GM11168 (cell line): Measurements from ENCODE around the gene PDLIM1.
"Not testable (repeated sequence)": the region's sequence is repeated elsewhere in the genome, so short reads cannot be mapped to it uniquely, and the experiment has no call there.

Source experiments
- in situ Hi-C: fragments of 300-500 bp; cut with MboI; formaldehyde crosslinking; loops from one replicate; pipeline ENCODE4 v1.12.0; 2022; ENCODE audit warnings: low sequenced_read_pairs; ENCODE audit not compliant: unreplicated experiment

The PDLIM1 gene

DNA sequence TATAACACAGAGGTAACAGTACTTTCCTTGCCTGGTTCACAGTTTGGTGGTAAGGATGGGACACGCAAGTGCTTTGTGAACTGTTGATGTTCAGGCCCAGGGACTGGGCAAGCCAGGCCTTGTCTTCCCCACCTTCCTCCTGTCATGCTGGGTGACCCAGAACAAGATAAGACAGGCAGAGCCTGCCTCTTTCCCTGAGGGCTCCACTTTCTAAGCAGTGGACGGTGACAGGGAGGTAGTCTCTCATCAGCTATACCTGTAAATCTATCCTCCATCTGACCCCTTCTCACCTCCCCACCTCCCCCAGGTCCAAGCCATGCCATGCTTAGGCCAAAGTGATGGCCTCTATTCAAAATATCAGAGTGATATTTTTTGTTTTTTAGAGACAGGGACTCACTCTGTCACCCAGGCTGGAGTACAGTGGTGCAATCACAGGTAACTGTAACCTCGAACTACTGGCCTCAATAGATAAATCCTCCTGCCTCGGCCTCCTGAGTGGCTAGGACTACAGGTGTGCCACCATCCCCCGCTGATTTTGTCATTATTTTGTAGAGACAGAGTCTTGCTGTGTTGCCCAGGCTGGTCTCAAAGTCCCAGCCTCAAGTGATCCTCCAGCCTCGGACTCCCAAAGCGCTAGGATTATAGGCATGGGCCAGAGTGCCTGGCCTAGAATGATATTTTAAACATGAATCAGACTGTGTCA lies 42.8 kb downstream of the PDLIM1 start:
- in situ Hi-C loops: no loop called here

DNA sequence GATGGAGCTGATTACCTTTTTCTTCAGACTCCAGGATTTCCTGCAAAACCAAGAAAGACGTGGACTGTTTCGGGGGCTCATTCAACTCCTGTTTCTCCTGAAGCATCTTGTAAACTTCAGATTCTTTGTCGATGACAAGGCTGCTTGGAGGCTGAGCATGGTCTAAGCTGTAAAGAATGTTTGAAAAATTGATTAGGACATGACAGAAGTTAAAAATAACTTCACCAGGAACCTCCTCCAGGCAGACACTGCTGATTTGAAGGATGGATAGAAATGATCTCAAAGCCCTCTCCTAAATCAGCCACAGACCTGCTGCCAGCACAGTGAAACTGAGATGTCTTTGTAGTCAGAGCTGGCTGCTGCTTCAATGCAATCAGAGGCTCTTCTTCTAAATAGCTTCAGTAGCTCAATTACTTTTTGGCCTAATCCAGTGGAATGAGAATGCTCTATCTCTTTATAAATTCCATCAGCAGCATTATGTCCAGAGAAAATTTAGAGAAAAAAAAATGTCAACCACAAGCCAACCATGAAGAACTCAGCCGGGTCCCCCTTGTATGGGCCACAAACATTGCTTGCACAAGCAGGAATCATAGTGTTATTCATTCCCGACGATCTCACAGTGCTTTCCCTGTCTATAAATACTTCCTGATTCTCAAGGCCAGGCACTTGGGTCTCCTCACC lies 43.5 kb downstream of the PDLIM1 start:
- in situ Hi-C loops: no loop called here

DNA sequence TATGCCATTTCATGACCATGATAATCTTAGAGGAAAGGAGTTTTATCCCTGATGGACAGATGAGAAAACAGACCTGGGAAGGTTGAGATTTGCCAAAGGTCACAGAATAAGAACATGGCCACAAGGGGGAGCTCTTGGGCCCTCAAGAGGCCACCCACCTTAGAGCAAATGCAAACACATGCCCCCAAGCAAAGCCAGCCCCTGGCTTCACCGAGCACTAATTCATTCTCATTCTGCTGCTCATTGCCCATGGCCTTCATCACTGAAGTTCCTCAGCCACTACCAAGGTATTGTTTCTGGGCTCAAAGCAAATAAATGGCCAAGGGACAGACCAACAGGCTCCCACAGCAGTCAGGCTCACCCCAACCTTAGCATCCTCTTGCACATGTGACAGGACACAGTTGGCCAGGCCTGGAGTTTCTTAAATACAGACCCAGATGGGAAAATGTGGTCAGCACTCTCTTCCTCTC lies 44.2 kb downstream of the PDLIM1 start:
- in situ Hi-C loops: no loop called here

DNA sequence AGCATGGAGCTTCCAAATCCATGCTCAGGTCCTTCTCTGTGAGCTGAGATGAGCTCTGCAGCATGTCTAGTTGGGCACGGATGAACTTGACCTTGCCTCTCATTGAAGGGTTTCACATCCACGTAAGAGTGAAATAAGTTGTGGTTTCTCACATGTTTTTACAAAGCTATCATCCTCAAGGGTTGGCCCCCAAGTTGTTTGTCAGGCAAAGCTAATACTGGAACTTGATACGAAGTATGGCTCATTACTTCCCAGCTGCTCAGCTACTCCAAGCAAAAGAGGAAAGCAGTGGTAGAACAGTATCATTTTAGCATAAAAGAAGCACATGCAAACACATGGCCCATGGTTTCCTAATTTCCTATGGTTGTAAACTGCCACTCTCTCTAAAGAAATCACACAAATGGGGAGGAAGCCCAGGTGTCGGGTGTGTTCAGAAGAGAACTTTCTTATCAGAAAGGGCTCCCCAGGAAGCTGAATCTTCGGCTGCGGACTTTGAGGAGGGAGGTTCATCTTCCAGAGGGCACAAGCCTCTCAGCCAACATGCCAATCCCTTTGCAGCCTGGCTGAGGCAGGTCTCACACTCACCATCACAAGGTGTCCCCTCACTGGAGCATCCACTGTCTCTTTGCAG lies 45.3 kb downstream of the PDLIM1 start:
- in situ Hi-C loops: no loop called here

DNA sequence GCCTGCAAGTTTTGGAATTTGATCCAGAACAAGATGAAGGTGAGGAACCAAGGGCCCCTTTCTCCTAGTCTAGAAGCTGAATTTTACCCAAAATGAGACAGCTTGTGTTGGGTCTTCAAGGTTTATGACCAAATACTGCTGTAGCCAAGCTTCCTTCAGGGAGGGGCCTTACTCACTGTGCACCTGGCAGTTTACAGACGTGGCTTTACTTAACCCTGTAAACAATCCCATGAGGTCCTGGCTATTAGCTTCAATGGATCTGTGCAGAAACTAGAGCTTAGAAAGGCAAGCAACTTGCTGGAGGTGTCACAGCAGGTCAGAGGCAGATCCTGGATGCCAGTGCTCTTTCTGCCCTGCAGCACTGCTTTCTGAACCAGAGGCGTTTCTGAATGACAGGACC lies 46.7 kb downstream of the PDLIM1 start:
- in situ Hi-C loops: loop anchor here (5.0 kb wide), 1 partner anchor 62 kb away; no protein-coding TSS in a partner anchor

DNA sequence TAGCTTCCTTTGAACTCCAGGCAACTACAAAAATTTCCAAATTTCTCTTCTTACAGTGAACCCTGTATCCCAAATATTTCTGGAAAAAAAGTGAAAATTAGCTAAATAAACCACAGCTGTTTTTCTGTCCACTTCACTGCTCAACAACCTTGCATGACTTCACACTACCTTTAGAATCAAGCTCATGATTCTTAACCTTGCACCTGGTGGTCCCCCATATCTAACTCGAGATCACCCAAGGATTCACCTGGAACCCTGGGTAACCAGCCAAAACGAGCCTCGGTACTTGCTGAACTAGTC lies 47.5 kb downstream of the PDLIM1 start:
- in situ Hi-C loops: loop anchor here (5.0 kb wide), 1 partner anchor 61 kb away; no protein-coding TSS in a partner anchor

DNA sequence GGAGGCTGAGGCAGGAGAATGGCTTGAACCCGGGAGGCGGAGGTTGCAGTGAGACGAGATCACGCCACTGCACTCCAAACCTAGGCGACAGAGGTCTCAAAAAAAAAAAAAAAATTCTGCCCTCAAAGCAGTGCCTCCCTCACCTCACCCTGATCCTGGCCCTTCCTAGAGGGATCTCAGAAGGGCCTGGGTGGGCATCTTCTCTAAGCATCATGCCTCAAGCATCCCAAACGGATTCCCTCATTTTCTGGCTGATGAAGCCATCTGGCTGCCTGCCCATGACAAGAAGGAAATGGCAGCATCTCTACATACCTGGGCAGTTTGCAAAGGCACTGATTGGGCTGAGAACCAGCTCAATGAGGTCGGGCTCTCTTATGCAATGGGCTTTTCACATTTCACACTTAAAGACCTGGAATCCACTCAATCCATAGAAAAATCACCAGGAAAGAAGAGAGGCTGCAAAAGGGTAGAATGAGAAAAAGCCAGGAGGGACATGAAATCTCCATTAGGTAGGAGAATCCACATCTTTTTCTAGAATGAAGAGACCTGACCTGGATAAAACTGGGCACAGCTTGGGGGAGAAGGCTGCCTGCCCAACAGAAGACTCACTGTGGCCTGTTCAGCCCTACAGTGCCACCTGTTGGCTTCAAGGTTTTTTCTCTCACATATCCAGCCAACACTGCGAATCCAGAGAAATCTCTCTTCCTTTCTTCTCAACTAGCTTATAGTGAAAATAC lies 48.1 kb downstream of the PDLIM1 start:
- in situ Hi-C loops: loop anchor here (5.0 kb wide), 1 partner anchor 60 kb away; no protein-coding TSS in a partner anchor

DNA sequence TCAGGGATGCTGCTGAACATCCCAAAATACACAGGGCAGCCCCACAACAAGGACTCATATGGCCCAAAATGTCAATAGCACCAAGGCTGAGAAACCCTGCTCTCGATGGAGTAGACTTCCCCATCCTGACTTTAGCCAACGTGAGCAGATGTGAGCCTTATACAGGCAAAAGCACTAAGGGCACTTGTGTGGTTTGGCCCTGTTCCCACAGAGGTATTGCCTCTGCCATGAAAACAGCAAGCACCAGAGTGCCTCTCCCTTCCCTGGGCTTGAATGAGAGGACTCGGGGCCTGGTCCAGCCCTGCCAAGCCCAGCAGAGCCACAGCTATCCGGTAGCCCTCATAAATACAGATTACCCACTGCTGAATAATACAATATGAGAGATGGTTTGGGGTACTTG lies 49.3 kb downstream of the PDLIM1 start:
- in situ Hi-C loops: loop anchor here (5.0 kb wide), 1 partner anchor 59 kb away; no protein-coding TSS in a partner anchor

DNA sequence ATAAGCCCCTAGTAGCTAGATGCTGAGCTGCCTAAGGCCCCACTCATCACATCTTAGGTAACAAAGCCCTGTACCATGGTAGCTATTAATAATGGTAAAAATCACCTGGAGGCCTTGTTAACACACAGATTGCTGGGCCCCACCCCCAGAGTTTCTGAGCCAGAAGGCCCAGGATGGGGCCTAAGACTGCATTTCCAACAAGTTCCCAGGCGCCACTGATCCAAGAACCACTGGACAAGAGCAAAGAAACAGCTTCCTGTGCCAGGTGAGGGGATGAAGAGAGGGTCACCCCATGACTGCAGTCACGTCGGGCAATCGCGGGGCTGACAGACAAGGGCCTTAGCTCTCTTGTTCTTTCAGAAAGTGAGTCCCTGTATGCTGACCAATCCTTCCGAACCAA lies 50.0 kb downstream of the PDLIM1 start:
- in situ Hi-C loops: loop anchor here (5.0 kb wide), 1 partner anchor 59 kb away; no protein-coding TSS in a partner anchor

DNA sequence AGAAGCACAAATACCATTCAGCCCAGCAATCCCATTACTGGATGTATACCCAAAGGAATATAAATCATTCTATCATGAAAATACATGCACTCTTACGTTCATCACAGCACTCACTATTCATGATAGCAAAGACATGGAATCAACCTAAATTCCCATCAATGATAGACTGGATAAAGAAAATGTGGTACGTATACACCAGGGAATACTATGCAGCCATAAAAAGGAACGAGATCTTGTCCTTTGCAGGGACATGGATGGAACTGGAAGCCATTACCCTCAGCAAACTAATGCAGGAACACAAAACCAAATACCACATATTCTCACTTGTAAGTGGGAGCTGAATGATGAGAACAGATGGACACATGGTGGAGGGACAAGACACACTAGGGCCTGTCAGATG lies 50.7 kb downstream of the PDLIM1 start:
- in situ Hi-C loops: loop anchor here (5.0 kb wide), 1 partner anchor 58 kb away; no protein-coding TSS in a partner anchor

DNA sequence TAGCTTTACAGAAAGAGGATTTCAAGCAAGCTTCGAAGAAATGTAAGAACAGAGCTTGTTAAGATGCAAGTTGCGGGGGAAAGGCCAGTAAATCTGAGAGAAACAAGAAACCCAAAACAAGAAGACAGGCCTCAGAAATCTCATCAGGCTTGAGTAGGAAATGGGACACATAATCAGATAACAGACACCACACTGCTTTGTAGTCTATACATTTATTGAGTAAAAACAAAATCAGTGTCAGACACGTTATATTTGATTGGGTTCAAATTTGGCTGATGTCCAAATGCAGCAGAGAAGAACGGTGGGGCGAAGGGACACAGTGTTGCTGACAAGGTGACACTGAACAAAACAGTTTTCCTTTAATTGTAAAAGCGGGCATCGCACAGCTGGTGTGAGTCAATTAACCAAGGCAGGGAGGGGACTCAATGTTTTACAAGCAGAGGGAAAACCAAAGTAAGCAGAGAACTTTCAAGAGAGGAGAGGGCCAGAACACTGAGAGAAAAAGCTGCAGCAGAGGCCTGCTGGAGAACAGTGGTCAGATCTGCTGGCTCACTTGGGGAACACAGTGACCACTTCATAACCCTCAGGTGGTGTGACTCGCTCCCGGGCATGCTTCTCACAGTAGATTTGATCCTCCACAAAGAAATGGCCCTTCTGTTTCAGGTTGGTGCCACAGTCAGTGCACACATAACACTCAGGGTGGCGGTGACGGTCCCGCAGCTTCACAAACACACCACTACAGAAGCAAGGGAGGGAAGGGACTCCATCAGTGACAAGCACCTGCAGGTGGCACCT lies 53.2 kb downstream of the PDLIM1 start:
- in situ Hi-C loops: no loop called here

DNA sequence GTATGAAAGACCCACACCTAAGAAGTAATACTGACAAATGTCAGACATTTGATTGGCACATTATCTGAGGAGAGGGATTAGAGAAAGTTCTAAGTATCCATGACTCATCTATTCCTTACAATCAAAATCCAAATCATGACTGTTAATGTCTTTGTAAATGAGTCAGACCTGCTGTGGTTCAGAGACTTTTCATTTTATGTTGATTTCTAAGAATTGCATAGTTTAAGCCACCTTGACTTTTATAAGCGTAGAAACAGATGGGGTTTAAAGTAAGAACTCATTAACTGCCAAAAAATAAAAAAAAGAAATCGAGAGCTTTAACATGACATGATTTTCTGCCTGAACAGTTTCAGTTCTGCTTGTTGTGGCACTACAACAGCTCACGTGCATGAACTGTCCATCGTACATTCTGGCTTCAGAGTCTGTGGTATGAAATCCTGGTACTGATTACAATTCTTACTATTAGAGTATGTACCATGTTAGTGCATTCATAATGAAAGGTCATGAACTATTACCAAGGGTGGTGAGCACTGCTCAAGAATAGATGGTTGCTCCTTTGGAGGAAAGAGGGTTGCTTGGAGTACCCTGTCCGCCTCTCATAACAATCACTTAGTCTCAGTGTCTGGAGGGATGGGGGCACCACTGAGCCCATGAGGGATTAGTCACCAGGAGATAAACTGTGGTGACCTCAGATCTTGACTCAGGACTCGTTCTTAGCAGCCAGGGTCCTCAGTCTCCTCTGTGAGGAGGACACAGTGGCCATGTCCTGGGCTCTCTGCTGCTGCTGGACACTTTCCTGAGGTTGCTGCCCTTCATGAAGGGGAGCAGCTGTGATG lies 54.5 kb downstream of the PDLIM1 start:
- in situ Hi-C loops: no loop called here

DNA sequence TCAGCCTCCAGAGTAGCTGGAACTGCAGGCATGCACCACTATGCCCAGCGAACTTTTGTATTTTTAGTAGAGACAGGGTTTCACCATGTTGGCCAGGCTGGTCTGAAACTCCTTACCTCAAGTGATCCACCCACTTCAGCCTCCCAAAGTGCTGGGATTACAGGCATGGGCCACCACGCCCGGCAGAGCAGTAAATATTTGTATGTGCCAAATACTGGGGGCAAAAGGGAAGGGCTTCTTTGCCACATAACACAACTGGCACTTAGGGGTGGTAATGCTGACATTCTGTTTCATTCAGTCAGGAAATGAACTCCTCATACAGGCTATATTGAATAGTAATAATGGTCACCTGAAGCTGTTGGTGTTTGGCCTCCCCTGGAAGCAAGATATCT lies 55.1 kb downstream of the PDLIM1 start:
- in situ Hi-C loops: no loop called here

DNA sequence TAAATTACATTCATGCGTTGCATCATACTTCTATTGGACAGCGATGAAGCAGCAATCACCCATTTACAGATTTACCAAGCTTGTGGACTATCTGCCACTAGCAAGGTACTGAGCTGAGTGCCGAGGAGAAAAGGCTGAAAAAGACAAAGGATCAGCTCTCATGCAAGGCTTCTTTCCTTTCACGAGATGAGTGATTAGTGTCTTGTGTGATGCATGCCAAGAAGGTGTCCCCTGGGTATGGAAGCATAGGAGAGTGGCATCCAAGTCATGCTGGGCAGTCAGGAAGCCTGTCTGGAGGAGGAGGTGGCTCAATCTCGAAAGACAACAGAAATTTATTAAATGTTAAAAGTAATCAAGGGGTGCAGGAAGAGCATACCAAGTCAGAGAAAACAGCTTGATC lies 55.9 kb downstream of the PDLIM1 start:
- in situ Hi-C loops: no loop called here

DNA sequence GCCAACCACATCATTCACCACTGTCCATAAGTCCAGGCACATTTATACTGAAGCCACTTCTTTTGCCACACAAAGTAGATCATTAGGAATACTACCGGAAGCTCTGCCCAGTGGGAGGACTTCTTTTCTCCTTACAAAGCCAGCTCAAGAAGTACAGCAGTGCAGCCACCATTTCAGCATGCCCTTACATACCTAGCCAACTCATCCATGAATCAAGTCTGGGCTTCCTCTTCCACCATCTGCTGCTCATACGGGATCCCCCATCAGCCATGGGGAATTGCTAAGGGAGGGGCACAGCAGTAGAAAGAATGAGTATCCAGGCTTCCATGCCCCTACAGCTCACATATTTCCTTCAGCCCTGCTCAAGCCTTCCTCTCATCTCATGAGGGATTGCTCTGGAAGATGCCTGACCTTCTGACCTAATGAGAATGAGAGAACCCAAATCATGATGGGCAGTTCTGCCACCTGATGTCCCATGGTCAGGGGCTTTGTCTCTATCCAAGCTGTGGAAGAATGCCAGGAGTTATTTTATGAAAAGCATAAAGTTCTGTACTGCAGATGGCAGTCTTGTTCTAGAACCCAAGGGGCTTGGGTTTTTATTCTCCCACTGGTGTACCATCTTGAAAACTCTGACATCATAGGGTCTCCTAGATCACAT lies 57.3 kb downstream of the PDLIM1 start:
- in situ Hi-C loops: no loop called here

DNA sequence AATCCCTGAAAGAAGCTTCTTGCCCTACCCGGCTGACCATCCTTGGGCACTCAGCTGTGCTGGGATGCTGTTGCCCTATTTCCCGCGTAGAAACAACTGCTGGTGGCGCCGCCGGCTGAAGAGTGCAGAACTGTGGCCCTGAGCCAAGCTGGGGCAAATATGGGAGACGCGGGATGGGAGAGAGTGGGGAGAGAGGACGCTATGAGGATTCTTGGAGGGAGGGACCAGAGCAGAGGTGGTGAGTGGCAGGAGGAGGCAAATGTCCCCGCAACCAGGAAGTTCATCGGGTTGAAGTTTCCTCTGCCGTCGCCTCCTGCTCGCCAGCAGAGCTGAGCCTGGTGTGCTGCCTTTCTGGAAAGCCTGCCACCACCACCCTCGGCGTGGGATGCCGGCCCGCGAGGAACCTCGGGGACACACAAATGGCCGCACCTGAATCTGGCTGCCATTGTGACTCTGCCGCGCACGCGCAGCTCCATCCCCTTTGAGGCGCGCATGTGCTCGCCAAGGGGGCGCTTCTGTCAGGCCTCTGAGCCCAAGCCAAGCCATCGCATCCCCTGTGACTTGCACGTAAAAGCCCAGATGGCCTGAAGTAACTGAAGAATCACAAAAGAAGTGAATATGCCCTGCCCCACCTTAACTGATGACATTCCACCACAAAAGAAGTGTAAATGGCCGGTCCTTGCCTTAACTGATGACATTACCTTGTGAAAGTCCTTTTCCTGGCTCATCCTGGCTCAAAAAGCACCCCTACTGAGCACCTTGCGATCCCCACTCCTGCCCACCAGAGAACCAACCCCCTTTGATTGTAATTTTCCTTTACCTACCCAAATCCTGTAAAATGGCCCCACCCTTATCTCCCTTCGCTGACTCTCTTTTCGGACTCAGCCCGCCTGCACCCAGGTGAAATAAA lies 59.9 kb downstream of the PDLIM1 start:
- in situ Hi-C loops: not testable (repeated sequence)
